Mucosa of descending colon (tissue), 3 donors: ENCODE data around the gene PNMA8B. TPM values are rescaled to one million over a fixed set of nuclear protein-coding genes. Genes with fewer than 3 reads are reported as not detected.

Source experiments
- ATAC-seq: fragments of 200-7000 bp; cut with Tn5 transposase; one replicate; pipeline ENCODE4 v1.9.1; 2020; ENCODE audit warnings: mild to moderate bottlenecking, moderate library complexity
- DNase-seq, 3 donors: peaks; one replicate each; pipeline ENCODE4 v3.0.0-alpha.2; 2020
- H3K36me3 ChIP-seq: fragments of 200-600 bp; one replicate; pipeline ENCODE4 v1.8.0; 2021; ENCODE audit warnings: low read depth, mild to moderate bottlenecking
- H3K4me1 ChIP-seq: fragments of 200-600 bp; one replicate; pipeline ENCODE4 v1.8.0; 2021; ENCODE audit warnings: low read depth, mild to moderate bottlenecking
- H3K4me3 ChIP-seq: fragments of 200-600 bp; one replicate; pipeline ENCODE4 v1.8.0; 2021; ENCODE audit warnings: mild to moderate bottlenecking
- H3K9me3 ChIP-seq: fragments of 200-600 bp; one replicate; pipeline ENCODE4 v1.8.0; 2021; ENCODE audit warnings: mild to moderate bottlenecking
- CTCF ChIP-seq: fragments of 200-600 bp; IDR thresholded peaks from one replicate; pipeline ENCODE4 v1.8.0; 2022; ENCODE audit warnings: antibody characterized with exemption, mild to moderate bottlenecking
- intact Hi-C, 2 donors: fragments of 100-400 bp; cut with DNase I in 1 of 2; cut with micrococcal nuclease in 1 of 2; formaldehyde crosslinking; loops; one replicate each; pipeline versions ENCODE4 v1.11.0 to v1.11.1; 2022; cut with DNase I, micrococcal nuclease
- total RNA-seq, 3 donors: library from RNA; stranded (reverse); fragmentation: NEBNext Ultra II Directional in 2 of 3; extraction: Animal tissue kit (Norgen Biotek cat#: 25700) in 2 of 3; gene quantifications; one replicate each; pipeline versions ENCODE4 v1.2.1 to v1.2.4, GENCODE V29; 2021 to 2023
- donor health status: DM: no; HTN: no; CAD: no; lungs with moderate emphysema.
- donor health status: DM: no; HTN: no; CAD: no.
- donor health status: DM: no; HTN: yes; CAD: no.

The PNMA8B gene
- total RNA-seq, 3 donors from 2014 or later: 0.12 to 2.3 (median 0.36) TPM

GRCh38 chr19:46486358-46486757 is 9.3 kb downstream of the PNMA8B start:
- intact Hi-C loops: loop anchor here (5.0 kb wide), 1 partner anchor 84 kb away; no protein-coding TSS in a partner anchor
- H3K4me3 ChIP-seq: no peak overlapping the region
- TF ChIP-seq CTCF: no peak
- no peaks in the 10 kb centered on the region for H3K9me3 ChIP-seq
- no peaks in the 10 kb centered on the region for H3K36me3 ChIP-seq
- DNase-seq (no peak), ATAC-seq (no peak)
- H3K4me1 ChIP-seq: peaks cover 3% of the 10 kb centered on the region

GRCh38 chr19:46484656-46485055 is 11.0 kb downstream of the PNMA8B start:
- DNase-seq (no peak), ATAC-seq (no peak)
- Histone ChIP-seq H3K4me3 (no peak overlapping the region), H3K9me3 (no peaks in the 10 kb centered on the region), H3K4me1 (no peaks in the 10 kb centered on the region), H3K36me3 (no peaks in the 10 kb centered on the region)
- intact Hi-C loops: loop anchor here (5.0 kb wide), 1 partner anchor 82 kb away; no protein-coding TSS in a partner anchor
- TF ChIP-seq CTCF: no peak

GRCh38 chr19:46482631-46483030 is 13.0 kb downstream of the PNMA8B start:
- Histone ChIP-seq H3K4me3 (no peak overlapping the region), H3K9me3 (no peaks in the 10 kb centered on the region), H3K36me3 (no peaks in the 10 kb centered on the region), H3K4me1 (no peaks in the 10 kb centered on the region)
- ATAC-seq: no peak
- no peak for TF ChIP-seq CTCF
- no peak for DNase-seq
- intact Hi-C loops: no loop called here

- TF ChIP-seq CTCF: no peak
- ATAC-seq: no peak
- Histone ChIP-seq H3K9me3 (no peaks in the 10 kb centered on the region), H3K4me1 (no peaks in the 10 kb centered on the region), H3K4me3 (no peak overlapping the region), H3K36me3 (no peaks in the 10 kb centered on the region)
- intact Hi-C loops: no loop called here
- DNase-seq: no peak
These were observed 13.7 kb downstream of the PNMA8B start for GRCh38 chr19:46481947-46482346.

- no peaks in the 10 kb centered on the region for H3K4me1 ChIP-seq
- intact Hi-C loops: no loop called here
- no peak overlapping the region for H3K4me3 ChIP-seq
- H3K9me3 ChIP-seq: no peaks in the 10 kb centered on the region
- no peak for ATAC-seq
- no peak for TF ChIP-seq CTCF
- H3K36me3 ChIP-seq: no peaks in the 10 kb centered on the region
- DNase-seq: no peak
These were observed 14.3 kb downstream of the PNMA8B start for GRCh38 chr19:46481223-46481848.
